Heart left ventricle (tissue), 13 donors: ENCODE data around the gene PPP1R1B.

Experiments used
- CTCF ChIP-seq, 12 donors: fragments of 200-600 bp; sonication (generic) in 4 of 12; IDR thresholded peaks; one replicate each; pipeline versions ENCODE4 v1.5.0 to v1.8.0; 2018 to 2022; ENCODE audit warnings: antibody characterized with exemption in 12 of 12, mild to moderate bottlenecking in 5 of 12
- POLR2A ChIP-seq, 2 donors: fragments of 450-650 bp; IDR thresholded peaks; one replicate each; pipeline ENCODE4 v1.6.1; 2017; ENCODE audit warnings: antibody characterized with exemption in 2 of 2, mild to moderate bottlenecking in 2 of 2, moderate library complexity in 2 of 2
- donor health status: ischemic (EF 13 %, LVEDD 7.1; RV severe dilation, severe dysfunction).
- donor health status: DM: no; HTN: yes; CAD: no.
- donor health status: DM: no; HTN: no; CAD: no.
- donor health status: ischemic (EF 25% LVEDD 6.9; RV normal size, moderate dysfunction).
- donor health status: ischemic (EF 25% LVEDD 5.7; RV mildly dilated, moderate dysfunction).
- donor health status: ischemic (EF 35%, LVEDD 5.7; RV mildly dilated, moderate dysfunction).
- donor health status: nonischemic (EF 11% LVEDD 7.7; RV severe dilation, severe dysfunction).
- donor health status: DM: yes; HTN: yes; CAD: no.
- donor health status: PGD.
- donor health status: ischemic (EF 29% LVEDD 5.4; RV normal size, mild dysfunction).
- donor health status: nonischemic (EF 23%, LVEDD 6.1; RV moderate dilation, normal function).

- TF ChIP-seq POLR2A (IDR thresholded peaks at IDR 0.05) (no peak), CTCF (IDR thresholded peaks at IDR 0.05) (no peak)
Measured at GRCh38 chr17:39619786-39620101, 7.0 kb upstream of the PPP1R1B start.
